GM18511 (cell line): ENCODE results near the gene NASP.
"Not testable (repeated sequence)": the region's sequence is repeated elsewhere in the genome, so short reads cannot be mapped to it uniquely, and the experiment has no call there.

Experiments used
- ATAC-seq: cut with Tn5 transposase; IDR thresholded peaks from one replicate; pipeline ENCODE4 v1.9.1; 2021; ENCODE audit warnings: mild to moderate bottlenecking, moderate library complexity; ENCODE audit not compliant: unreplicated experiment

NASP gene

DNA sequence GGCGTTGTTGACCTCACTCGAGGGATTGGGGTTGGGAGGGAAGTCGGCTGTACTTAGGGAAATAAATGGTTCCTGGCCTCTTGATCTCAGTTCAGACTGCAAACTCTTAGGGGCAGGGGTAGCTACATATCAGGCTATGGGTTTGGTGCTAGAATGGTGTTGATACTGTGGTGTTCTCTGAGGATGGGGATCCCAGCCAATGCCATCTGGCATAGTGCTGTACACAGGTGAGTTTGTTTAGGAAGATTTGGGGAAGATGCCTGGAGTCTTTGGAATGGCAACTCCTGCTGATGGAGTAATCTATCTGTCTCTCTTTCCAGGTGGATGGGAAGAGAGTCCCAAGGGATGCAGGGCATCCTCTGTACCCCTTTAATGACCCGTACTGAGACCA, 14.3 kb upstream of the NASP start:
- ATAC-seq = no peak

DNA sequence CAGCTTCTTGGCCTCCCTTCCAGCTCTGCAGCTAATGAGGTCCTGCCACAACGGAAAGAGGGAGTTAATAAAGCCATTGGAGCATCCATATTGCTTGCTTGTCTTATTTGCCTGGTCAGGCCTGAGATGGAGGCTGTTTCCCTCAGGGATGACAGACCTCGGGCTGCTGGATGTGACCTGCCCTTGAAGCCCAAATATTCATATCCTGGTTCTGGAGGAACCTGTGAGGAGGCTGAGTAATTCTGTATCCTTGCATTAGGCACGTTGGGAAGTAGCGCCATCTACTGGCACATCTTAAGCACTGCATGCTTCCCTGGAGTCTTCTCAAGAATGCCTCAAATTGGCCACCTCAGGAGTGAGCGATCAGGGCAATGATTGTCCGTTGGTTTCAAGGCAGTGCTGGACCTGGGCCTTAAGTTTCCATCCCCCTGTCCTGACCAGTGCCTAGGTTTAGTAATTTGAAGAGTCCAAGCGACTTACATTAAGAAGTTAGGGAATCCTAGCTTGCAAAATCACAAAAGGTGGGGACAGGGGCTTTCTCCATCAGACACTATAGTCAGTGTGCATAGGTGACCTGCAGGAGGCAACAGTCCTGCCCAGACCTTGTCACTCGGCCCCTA, 13.8 kb upstream of the NASP start:
- ATAC-seq = peak; percentile 48

DNA sequence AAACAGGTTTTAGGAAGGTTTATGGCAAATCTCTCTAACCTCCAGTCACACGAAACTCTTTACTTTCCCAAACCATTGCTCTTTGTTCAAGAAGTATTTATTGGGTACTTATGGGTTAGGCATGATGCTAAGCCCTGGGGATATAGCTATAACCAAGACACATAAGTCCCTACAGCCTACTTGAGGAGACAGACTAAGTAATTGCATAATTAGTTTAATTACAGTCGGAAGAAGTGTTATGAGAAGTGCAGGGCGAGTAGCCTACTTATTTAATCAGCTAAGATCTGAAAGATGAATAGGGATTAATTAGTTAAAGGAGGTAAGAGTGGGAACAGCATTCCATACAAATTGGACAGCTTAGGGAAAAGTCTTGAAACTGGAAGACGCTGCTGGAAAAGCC, 13.2 kb upstream of the NASP start:
- ATAC-seq = no peak

GRCh38 chr1:45573231-45573804, 10.5 kb upstream of the NASP start:
- ATAC-seq = no peak

DNA sequence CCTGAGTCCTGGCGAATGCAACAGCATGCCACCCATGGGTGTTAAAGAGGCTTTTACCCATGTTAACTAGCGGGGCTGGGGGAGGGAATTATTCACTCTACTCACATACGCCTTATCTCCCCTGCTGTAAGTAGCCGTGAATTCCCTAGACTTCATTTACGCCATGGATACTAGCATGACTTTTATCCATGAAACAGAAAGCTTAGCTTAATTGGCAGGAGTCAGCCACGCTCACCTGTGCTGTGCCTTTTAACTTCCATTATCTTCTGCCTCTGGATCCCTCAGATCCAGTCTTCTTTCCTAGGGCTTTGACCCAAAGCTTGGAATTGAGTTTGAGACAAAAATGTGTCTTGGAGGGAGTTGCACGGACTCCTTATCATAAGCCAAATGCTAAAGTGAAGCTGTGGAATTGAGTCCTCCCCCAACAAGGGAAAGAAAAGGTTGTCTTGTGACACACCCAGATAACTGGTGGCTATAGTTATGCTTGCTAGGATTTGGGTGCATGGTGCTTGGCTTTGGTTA, 9.7 kb upstream of the NASP start:
- ATAC-seq = no peak

DNA sequence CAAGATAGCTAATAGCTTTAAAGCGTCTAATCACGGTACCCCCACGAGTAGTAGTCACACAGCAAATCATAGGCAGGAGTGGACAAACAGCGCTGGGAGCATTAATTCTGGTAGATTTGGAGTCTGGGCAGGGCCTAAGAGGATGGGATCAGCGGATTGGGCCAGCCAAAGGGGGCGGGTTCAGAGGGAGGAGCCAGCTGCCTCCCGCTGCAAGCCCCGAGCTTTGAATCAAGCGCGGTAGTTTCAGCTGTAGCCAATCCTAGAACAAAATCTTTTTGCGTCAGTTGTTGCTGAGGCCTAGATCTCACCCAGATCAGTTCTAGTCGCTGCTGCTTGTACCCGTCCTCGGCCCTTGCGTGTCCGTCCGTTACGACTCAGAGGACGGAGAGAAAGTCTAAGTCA, 576 bp upstream of the NASP start:
- peak; percentile 75 for ATAC-seq

GRCh38 chr1:45584351-45585109, 689 bp downstream of the NASP start:
- peak; percentile 39 for ATAC-seq

- no peak for ATAC-seq
Observed at GRCh38 chr1:45585110-45585426, 1.2 kb downstream of the NASP start.

DNA sequence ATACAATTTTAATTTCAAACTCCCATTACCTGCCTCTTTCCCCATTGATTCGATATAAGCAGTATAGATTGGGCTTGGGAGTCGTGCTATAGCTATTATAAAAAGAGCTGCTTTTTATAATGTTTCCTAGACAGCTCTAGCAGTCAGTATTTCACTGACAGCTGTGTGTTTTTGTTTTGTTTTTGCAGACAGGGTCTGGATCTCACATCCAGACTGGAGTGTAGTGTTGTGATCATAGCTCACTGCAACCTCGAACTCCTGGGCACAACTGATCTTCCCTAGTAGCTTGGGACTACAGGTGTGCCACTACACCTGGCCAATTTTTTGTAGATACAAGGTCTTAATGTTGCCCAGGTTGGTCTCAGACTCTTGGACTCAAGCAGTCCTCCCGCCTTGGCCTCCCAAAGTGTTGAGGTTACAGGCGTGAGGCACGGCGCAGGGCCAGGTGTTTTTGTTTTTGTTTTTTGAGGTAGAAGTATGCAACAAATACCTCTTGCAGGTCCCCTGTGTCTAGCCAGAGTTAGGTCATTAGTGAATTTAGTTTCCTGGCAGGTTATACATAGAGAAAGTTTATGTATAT, 1.7 kb downstream of the NASP start:
- no peak for ATAC-seq

DNA sequence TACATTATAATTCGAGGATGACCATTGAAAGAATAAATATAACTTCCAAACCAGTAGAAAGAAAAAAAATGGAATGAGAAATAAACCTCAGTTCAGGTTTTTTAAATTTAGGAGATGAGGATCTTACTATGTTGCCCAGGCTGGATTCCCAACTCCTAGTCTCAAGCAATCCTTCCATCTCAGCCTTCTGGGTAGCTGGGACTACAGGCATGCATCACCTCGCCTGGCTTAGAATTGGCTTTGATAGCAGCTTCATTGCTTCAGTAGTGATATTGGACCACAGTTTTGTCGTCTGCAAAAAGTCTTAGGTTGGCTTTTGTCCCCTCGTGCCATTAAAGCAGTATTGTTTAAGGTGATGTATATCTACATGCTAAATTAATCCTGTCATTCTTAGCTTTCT, 2.9 kb downstream of the NASP start:
- ATAC-seq = no peak

DNA sequence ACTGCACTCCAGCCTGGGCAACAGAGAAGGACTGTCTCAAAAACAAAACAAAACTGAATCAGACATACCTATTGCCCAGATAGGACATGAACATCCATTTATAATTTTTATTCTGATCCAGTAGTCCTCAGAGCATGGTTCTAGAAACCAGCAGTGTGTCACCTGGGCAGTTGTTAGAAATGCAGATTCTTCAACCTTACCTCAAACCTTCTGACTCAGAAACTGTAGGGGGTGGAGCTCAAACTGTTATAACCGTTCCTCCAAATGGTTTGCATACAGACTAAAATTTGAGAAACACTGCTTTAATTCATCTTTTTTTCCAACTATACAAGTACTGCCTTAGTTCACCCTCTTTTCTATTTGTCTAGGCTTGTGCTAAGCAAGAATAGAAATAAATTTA, 6.0 kb downstream of the NASP start:
- ATAC-seq = no peak

DNA sequence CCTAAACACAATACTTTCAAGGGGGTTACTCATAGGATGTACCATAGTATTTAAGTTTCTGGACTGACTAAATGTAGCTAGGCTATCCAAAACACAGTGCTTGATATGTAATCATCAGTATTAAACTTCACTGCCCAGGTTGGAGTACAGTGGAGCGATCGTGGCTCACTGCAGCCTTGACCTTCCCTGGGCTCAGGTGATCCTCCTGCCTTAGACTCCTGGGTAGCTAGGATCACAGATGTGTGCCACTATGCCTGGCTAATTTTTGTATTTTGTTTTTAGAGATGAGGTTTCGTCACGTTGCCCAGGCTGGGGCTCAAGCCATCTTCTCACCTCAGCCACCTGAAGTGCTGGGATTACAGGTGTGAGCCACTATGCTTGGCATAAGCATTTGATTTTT, 10.6 kb downstream of the NASP start:
- no peak for ATAC-seq

DNA sequence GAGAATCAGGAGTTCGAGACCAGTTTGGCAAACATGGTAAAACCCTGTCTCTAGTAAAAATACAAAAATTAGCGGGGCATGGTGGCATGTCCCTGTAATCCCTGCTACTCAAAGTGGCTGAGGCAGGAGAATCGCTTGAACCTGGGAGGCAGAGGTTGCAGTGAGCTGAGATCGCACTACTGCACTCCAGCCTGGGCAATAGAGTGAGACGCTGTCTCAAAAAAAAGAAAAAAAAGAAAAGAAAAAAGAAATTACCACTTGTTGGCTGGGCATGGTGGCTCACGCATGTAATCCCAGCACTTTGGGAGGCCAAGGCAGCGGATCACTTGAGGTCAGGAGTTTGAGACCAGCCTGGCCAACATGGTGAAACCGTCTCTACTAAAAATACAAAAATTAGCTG, 12.9 kb downstream of the NASP start:
- not testable (repeated sequence) for ATAC-seq

- ATAC-seq = no peak
Observed at GRCh38 chr1:45604239-45604638, 20.4 kb downstream of the NASP start.

- ATAC-seq = no peak
Observed at GRCh38 chr1:45607404-45608074, 23.7 kb downstream of the NASP start.

- ATAC-seq = no peak
Observed at GRCh38 chr1:45608175-45609156, 24.6 kb downstream of the NASP start.

DNA sequence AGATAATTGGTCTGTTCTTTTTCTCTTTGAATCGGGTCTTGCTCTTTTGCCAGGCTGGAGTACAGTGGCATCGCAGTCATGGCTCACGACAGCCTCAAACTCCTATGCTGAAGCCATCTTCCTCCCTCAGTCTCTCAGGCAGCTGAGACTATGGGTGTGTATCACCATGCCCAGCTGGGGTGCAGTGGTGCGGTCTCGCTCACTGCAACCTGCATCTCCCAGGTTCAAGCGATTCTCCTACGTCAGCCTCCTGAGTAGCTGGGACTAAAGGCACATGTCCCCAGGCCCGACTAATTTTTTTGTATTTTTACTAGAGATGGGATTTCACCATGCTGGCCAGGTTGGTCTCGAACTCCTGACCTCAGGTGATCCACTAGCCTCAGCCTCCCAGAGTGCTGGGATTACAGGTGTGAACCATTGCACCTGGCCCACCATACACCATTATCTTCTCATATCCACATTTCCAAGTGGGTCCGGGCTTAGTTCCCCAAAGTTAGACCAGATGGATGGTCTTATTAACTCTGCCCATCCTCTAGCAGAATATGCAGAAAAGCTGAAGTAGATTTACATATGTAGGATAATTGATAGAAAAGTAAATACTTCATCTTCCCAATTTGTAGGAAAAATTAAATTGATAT, 26.9 kb downstream of the NASP start:
- ATAC-seq = no peak

GRCh38 chr1:45612941-45613579, 29.2 kb downstream of the NASP start:
- no peak for ATAC-seq

- ATAC-seq = no peak
Observed at GRCh38 chr1:45615885-45616284, 32.0 kb downstream of the NASP start.
